ENCODE results near the gene GLIS1. TPM values are rescaled to one million over a fixed set of nuclear protein-coding genes. Genes with fewer than 3 reads are reported as not detected.

Gene GLIS1
- total and polyA plus RNA-seq, 11 donors: 0.06 to 0.35 (median 0.13) TPM; not detected in 6

DNA sequence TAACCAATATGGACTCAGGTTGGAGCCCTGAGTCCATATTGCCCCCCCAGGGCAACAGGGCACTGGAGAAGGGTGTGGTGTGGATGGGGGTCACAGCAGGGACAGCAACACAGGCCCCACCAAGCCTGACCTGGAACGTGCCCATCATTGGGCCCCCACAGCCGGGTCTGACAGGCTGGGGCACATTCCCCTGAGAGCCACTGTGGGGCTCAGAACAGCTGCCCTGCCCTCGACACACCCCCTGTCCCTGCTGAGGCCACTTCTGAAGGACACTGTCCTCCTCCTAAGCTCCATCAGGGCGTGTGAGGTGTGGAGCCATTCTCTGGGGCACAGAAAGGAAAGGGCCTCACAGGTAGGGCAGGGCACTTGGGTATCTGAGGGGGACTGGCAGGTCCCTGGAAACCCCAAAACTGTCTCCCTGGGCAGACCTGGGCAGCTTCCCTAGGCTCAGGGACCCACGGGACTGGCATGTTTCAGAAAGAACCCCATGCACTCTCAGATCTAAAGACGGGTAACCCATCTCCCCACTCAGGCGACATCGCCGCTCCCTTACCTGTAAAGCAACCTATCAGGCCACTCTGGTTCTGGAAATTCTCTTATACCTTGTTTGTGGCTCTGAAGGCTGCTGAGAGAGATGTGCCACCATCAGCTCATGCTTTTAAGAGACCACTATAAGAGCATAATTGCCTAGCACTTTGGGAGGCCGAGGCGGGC lies 184.2 kb downstream of the GLIS1 start:
- H3K9me3 ChIP-seq: no peaks in the 10 kb centered on the region
- H3K27ac ChIP-seq: no peak overlapping the region
- no peaks in the 10 kb centered on the region for H3K36me3 ChIP-seq
- peaks cover 0 to 3% (median 0%) of the 10 kb centered on the region in 12 donors for H3K4me1 ChIP-seq
- ATAC-seq: no peak
- TF ChIP-seq CTCF (IDR thresholded peaks at IDR 0.05) (no peak), POLR2A (IDR thresholded peaks at IDR 0.05) (no peak)
- H3K27me3 ChIP-seq: no peaks in the 10 kb centered on the region
- peak in 2 of 5 donors; percentile 18 to 30 for DNase-seq
- H3K4me3 ChIP-seq: no peak overlapping the region
- 85 to 92% (median 89%) methylated on average over 11 of the region's 11 CpGs for WGBS, 4 donors
- intact Hi-C loops (cut with DNase I): no loop called here

- Histone ChIP-seq H3K27ac (no peak overlapping the region), H3K36me3 (no peaks in the 10 kb centered on the region), H3K27me3 (no peaks in the 10 kb centered on the region), H3K9me3 (no peaks in the 10 kb centered on the region), H3K4me3 (no peak overlapping the region), H3K4me1 (peaks cover 0 to 4% (median 0%) of the 10 kb centered on the region in 12 donors)
- intact Hi-C loops (cut with DNase I): no loop called here
- TF ChIP-seq POLR2A (IDR thresholded peaks at IDR 0.05) (no peak), CTCF (IDR thresholded peaks at IDR 0.05) (no peak)
- ATAC-seq: peak in 1 of 4 donors; percentile 5
- DNase-seq: peak in 2 of 5 donors; percentile 21 to 57
- WGBS, 4 donors: 85 to 90% (median 87%) methylated on average over 7 to 8 of the region's 8 CpGs
These were observed 185.0 kb downstream of the GLIS1 start for GRCh38 chr1:53553734-53554509.

- Histone ChIP-seq H3K4me1 (peaks cover 0 to 4% (median 0%) of the 10 kb centered on the region in 12 donors), H3K4me3 (no peak overlapping the region), H3K27ac (no peak overlapping the region), H3K27me3 (peaks cover 0 to 3% (median 0%) of the 10 kb centered on the region in 9 donors), H3K9me3 (no peaks in the 10 kb centered on the region), H3K36me3 (no peaks in the 10 kb centered on the region)
- TF ChIP-seq CTCF (IDR thresholded peaks at IDR 0.05) (no peak), POLR2A (IDR thresholded peaks at IDR 0.05) (no peak)
- DNase-seq (peak in 2 of 5 donors; percentile 23 to 57), ATAC-seq (no peak)
- intact Hi-C loops (cut with DNase I): no loop called here
- 87 to 92% (median 90%) methylated on average over 10 of the region's 10 CpGs for WGBS, 4 donors
These were observed 185.8 kb downstream of the GLIS1 start for GRCh38 chr1:53552981-53553733.

Data from heart left ventricle (tissue), 16 donors.